ENCODE results near the gene IPO9. TPM values are rescaled to one million over a fixed set of nuclear protein-coding genes. Genes with fewer than 3 reads are reported as not detected.

IPO9 gene
- total RNA-seq, 1 donor from 2014 or later = 50.2 TPM

- H3K27me3 Mint-ChIP-seq (ENCODE audit: low read depth, unreplicated experiment) = no peaks in the 10 kb centered on the region
- DNase-seq (ENCODE audit: low read depth) (peak; percentile 62), FAIRE-seq (no peak)
- H3K9ac ChIP-seq (ENCODE audit: low read length) = no peak overlapping the region
- peaks cover 33% of the 10 kb centered on the region for H3K4me1 ChIP-seq (ENCODE audit: insufficient read depth, low read length)
- no peak overlapping the region for H3K4me3 ChIP-seq (ENCODE audit: insufficient read depth, low read depth, low read length)
- H3K36me3 ChIP-seq (ENCODE audit: insufficient read depth, low read length) = peaks cover 6% of the 10 kb centered on the region
- H3K27ac ChIP-seq (ENCODE audit: low read depth, low read length) = peak overlapping the region; percentile 63
- no peak for TF ChIP-seq EZH2 (IDR thresholded peaks at IDR 0.05; ENCODE audit: insufficient read depth, low read length)
- H3K79me2 ChIP-seq (ENCODE audit: insufficient read depth, low read length) = peaks cover 82% of the 10 kb centered on the region
- no peaks in the 10 kb centered on the region for H3K9me3 ChIP-seq (ENCODE audit: insufficient read depth, low read depth, low read length)
- H3K9me3 Mint-ChIP-seq (ENCODE audit: unreplicated experiment) = no peaks in the 10 kb centered on the region
- no peak overlapping the region for H3K4me3 Mint-ChIP-seq (ENCODE audit: unreplicated experiment)
- H3K27me3 ChIP-seq (ENCODE audit: insufficient read depth, low read length) = no peaks in the 10 kb centered on the region
- H3K4me2 ChIP-seq (ENCODE audit: low read length) = peak overlapping the region; percentile 8
- no peaks in the 10 kb centered on the region for H3K36me3 Mint-ChIP-seq (ENCODE audit: low read depth, unreplicated experiment)
- H2AFZ ChIP-seq (ENCODE audit: low read depth, low read length) = no peak overlapping the region
- H4K20me1 ChIP-seq (ENCODE audit: insufficient read depth, low read length) = peaks cover 33% of the 10 kb centered on the region
- H3K4me1 Mint-ChIP-seq (ENCODE audit: low read depth, unreplicated experiment) = peaks cover 20% of the 10 kb centered on the region
- peak overlapping the region; percentile 27 for H3K27ac Mint-ChIP-seq (ENCODE audit: unreplicated experiment)
These were observed 16.6 kb downstream of the IPO9 start for GRCh38 chr1:201845331-201846083.

- Mint-ChIP-seq H3K9me3 (ENCODE audit: unreplicated experiment) (no peaks in the 10 kb centered on the region), H3K27ac (ENCODE audit: unreplicated experiment) (no peak overlapping the region), H3K4me3 (ENCODE audit: unreplicated experiment) (no peak overlapping the region), H3K4me1 (ENCODE audit: low read depth, unreplicated experiment) (peaks cover 30% of the 10 kb centered on the region), H3K27me3 (ENCODE audit: low read depth, unreplicated experiment) (no peaks in the 10 kb centered on the region), H3K36me3 (ENCODE audit: low read depth, unreplicated experiment) (no peaks in the 10 kb centered on the region)
- TF ChIP-seq EZH2 (IDR thresholded peaks at IDR 0.05; ENCODE audit: insufficient read depth, low read length) (no peak), CTCF (IDR thresholded peaks at IDR 0.05; ENCODE audit: insufficient read depth, low read depth, low read length) (no peak)
- Histone ChIP-seq H3K9me3 (ENCODE audit: insufficient read depth, low read depth, low read length) (no peaks in the 10 kb centered on the region), H3K4me3 (ENCODE audit: insufficient read depth, low read depth, low read length) (no peak overlapping the region), H3K27ac (ENCODE audit: low read depth, low read length) (no peak overlapping the region), H2AFZ (ENCODE audit: low read depth, low read length) (no peak overlapping the region), H3K4me2 (ENCODE audit: low read length) (no peak overlapping the region), H3K9ac (ENCODE audit: low read length) (no peak overlapping the region), H3K27me3 (ENCODE audit: insufficient read depth, low read length) (no peaks in the 10 kb centered on the region), H3K79me2 (ENCODE audit: insufficient read depth, low read length) (peaks cover 74% of the 10 kb centered on the region), H4K20me1 (ENCODE audit: insufficient read depth, low read length) (peaks cover 21% of the 10 kb centered on the region), H3K36me3 (ENCODE audit: insufficient read depth, low read length) (peaks cover 17% of the 10 kb centered on the region), H3K4me1 (ENCODE audit: insufficient read depth, low read length) (peaks cover 37% of the 10 kb centered on the region)
- FAIRE-seq = no peak
- no peak for DNase-seq (ENCODE audit: low read depth)
These were observed 18.2 kb downstream of the IPO9 start for GRCh38 chr1:201847150-201847549.

GRCh38 chr1:201848230-201848629, 19.3 kb downstream of the IPO9 start:
- TF ChIP-seq EZH2 (IDR thresholded peaks at IDR 0.05; ENCODE audit: insufficient read depth, low read length) (no peak), CTCF (IDR thresholded peaks at IDR 0.05; ENCODE audit: insufficient read depth, low read depth, low read length) (no peak)
- DNase-seq (ENCODE audit: low read depth) = no peak
- Mint-ChIP-seq H3K9me3 (ENCODE audit: unreplicated experiment) (no peaks in the 10 kb centered on the region), H3K4me3 (ENCODE audit: unreplicated experiment) (no peak overlapping the region), H3K27ac (ENCODE audit: unreplicated experiment) (no peak overlapping the region), H3K27me3 (ENCODE audit: low read depth, unreplicated experiment) (no peaks in the 10 kb centered on the region), H3K4me1 (ENCODE audit: low read depth, unreplicated experiment) (peaks cover 34% of the 10 kb centered on the region), H3K36me3 (ENCODE audit: low read depth, unreplicated experiment) (peaks cover 3% of the 10 kb centered on the region)
- Histone ChIP-seq H3K9me3 (ENCODE audit: insufficient read depth, low read depth, low read length) (no peaks in the 10 kb centered on the region), H3K27me3 (ENCODE audit: insufficient read depth, low read length) (no peaks in the 10 kb centered on the region), H3K79me2 (ENCODE audit: insufficient read depth, low read length) (peaks cover 71% of the 10 kb centered on the region), H4K20me1 (ENCODE audit: insufficient read depth, low read length) (peaks cover 10% of the 10 kb centered on the region), H3K36me3 (ENCODE audit: insufficient read depth, low read length) (peaks cover 28% of the 10 kb centered on the region), H2AFZ (ENCODE audit: low read depth, low read length) (no peak overlapping the region), H3K4me3 (ENCODE audit: insufficient read depth, low read depth, low read length) (no peak overlapping the region), H3K4me1 (ENCODE audit: insufficient read depth, low read length) (peaks cover 37% of the 10 kb centered on the region), H3K4me2 (ENCODE audit: low read length) (no peak overlapping the region), H3K9ac (ENCODE audit: low read length) (no peak overlapping the region), H3K27ac (ENCODE audit: low read depth, low read length) (no peak overlapping the region)
- no peak for FAIRE-seq

Data from astrocyte (in vitro differentiated cells and primary cell).